Endothelial cell of umbilical vein (primary cell): Measurements from ENCODE around the gene KIAA1671.

Source experiments
- EZH2 ChIP-seq: IDR thresholded peaks from 2 replicates; pipeline ENCODE4 v1.6.1; 2012; ENCODE audit warnings: borderline replicate concordance, low read depth, mild to moderate bottlenecking, moderate library complexity, low read length, inconsistent platforms; ENCODE audit not compliant: severe bottlenecking
- GATA2 ChIP-seq: IDR thresholded peaks from 2 replicates; pipeline ENCODE4 v1.7.0; 2011; ENCODE audit warnings: low read depth, mild to moderate bottlenecking, moderate library complexity, mixed read lengths, low read length; ENCODE audit not compliant: insufficient read length, insufficient read depth
- JUN ChIP-seq: IDR thresholded peaks from 2 replicates; pipeline ENCODE4 v1.6.1; 2011; ENCODE audit warnings: borderline replicate concordance, low read depth; ENCODE audit not compliant: insufficient read length, insufficient read depth
- POLR2A ChIP-seq: IDR thresholded peaks from 2 replicates; pipeline ENCODE4 v1.6.1; 2012; ENCODE audit warnings: low read depth, mild to moderate bottlenecking, control low read depth, low read length
- POLR2AphosphoS5 ChIP-seq: IDR thresholded peaks from 2 replicates; pipeline ENCODE4 v1.6.1; 2012; ENCODE audit warnings: low read depth, mild to moderate bottlenecking, control low read depth, low read length, moderate library complexity; ENCODE audit not compliant: insufficient read depth
- TF ChIP-seq, protein P1 (sequence below), 2 donors: IDR thresholded peaks; 1 replicate in 1 of 2; 2 replicates in 1 of 2; pipeline ENCODE4 v1.5.1; 2011; ENCODE audit warnings: low read length in 2 of 2, mild to moderate bottlenecking in 2 of 2, moderate library complexity in 2 of 2, control low read depth in 1 of 2, inconsistent platforms in 1 of 2, low read depth in 1 of 2; ENCODE audit not compliant: insufficient read depth in 1 of 2; ENCODE audit errors: extremely low read depth in 1 of 2
- TF ChIP-seq, protein P2 (sequence below): IDR thresholded peaks from 2 replicates; pipeline ENCODE4 v1.6.1; 2011; ENCODE audit not compliant: insufficient read depth, insufficient read length

DNA sequence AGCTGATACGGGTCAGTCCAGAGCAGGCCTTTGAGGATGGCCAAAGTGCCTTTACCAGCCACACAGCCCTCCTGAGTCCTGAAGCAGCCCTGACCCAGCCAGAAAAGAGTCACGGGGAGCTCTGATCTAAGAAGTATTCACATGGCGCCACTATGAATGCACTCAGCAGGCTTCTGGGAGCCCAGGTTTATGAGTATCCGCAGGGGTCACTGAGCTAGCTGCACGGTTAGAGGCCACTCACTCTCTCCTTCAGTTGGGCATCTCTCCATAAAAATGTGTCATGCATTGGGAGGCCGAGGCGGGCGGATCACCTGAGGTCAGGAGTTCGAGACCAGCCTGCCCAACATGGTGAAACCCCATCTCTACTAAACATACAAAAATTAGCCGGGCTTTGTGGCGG is 10.3 kb downstream of the KIAA1671 start:
- TF ChIP-seq GATA2 (no peak), POLR2A (no peak), POLR2AphosphoS5 (no peak), JUN (no peak), EZH2 (no peak)
- TF ChIP-seq, protein P1, sequence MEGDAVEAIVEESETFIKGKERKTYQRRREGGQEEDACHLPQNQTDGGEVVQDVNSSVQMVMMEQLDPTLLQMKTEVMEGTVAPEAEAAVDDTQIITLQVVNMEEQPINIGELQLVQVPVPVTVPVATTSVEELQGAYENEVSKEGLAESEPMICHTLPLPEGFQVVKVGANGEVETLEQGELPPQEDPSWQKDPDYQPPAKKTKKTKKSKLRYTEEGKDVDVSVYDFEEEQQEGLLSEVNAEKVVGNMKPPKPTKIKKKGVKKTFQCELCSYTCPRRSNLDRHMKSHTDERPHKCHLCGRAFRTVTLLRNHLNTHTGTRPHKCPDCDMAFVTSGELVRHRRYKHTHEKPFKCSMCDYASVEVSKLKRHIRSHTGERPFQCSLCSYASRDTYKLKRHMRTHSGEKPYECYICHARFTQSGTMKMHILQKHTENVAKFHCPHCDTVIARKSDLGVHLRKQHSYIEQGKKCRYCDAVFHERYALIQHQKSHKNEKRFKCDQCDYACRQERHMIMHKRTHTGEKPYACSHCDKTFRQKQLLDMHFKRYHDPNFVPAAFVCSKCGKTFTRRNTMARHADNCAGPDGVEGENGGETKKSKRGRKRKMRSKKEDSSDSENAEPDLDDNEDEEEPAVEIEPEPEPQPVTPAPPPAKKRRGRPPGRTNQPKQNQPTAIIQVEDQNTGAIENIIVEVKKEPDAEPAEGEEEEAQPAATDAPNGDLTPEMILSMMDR (IDR thresholded peaks at IDR 0.05; ENCODE audit: extremely low read depth in 1 of 2, insufficient read depth in 1 of 2, low read depth in 1 of 2, low read length in 2 of 2): no peak
- TF ChIP-seq, protein P2, sequence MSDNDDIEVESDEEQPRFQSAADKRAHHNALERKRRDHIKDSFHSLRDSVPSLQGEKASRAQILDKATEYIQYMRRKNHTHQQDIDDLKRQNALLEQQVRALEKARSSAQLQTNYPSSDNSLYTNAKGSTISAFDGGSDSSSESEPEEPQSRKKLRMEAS: no peak
